Inflammatory macrophage treated with lipopolysaccharide for 4 hours (primary cell): ENCODE data around the gene GBF1.
"Not testable (repeated sequence)": the region's sequence is repeated elsewhere in the genome, so short reads cannot be mapped to it uniquely, and the experiment has no call there.

ENCODE experiments used
- DNase-seq: peaks from one replicate; pipeline ENCODE4 v3.0.0-alpha.2; 2020

The GBF1 gene

DNA sequence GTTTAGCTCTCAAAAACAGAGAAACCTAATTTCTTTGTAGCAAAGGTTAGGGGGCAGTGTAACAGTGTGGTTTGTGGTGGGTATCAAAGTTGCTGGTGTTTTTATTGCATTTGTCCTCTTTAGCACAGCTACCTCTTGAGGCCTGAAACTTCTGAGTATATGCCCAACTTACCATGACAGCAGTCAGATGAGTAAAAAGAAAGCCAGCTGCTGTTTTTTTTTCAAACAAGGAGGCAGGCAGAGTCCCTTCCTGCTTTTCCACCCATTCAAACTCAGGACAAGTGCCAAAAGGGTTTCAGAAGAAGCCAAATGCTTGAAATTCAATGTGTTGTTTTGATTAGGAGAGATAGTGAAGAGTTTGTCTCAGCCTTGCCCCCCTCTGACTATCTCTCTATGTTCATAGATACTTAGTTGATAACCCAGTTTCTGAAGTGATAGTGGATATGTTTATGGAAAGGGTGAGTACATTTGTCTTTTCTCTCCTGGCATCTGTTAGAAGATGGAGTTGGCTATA is 23.1 kb downstream of the GBF1 start:
- DNase-seq, result no peak

DNA sequence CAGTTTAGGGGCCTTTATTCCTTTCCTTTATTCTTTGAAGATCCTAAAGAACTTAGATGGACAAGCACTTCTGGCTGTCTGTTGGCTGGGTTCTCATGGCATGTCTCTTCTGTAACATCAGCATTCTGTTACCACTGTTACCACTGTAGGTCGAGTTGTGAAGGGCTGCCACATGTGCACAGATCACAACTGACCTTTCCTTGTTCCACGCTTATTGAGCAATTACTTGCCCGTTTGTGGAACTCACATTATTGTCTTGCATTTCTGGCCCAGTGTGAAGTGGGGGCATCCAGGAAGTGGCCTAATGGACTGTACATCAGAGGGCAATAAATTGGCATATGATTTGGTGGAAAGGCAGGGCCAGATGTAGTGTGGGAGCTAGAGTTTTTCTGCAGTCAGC is 23.7 kb downstream of the GBF1 start:
- DNase-seq, result peak; percentile 34

DNA sequence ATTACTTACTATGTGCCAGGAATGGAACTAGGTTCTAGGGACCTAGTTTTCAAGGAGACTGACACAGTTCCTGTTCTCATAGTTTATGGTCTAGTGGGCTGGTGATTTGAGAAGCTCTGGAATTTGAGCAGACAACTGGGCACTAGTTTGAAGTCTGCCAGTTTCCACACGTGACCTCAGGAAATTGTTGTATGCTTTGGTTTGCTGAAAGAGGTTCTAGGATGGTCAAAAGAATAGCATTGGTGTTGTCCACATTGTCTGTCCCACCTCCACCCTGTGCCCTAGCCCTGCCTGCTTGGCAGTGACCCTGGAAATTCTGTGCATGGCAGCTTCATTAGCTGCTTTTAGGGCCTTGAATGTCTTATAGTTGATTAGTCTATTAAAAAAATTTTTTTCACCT is 28.7 kb downstream of the GBF1 start:
- DNase-seq, result no peak

DNA sequence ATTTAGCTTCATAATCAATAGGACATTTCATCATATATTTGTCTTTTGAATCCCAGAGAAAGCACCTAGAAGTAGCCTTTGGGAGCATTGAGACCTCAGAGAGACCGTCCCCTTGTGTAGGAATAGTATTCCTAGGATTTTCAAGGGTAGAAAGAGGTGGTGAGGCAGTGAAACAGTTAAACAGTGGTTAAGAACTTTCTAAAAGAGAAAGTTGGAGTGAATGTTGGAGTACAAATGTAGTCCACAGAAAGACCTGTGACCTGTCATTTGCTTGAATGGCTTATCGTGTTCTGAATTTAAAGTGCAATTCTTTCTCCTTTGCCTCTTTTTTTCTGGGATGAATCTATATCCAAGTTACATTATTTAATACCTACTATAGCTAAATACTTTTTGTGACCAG is 30.0 kb downstream of the GBF1 start:
- no peak for DNase-seq

DNA sequence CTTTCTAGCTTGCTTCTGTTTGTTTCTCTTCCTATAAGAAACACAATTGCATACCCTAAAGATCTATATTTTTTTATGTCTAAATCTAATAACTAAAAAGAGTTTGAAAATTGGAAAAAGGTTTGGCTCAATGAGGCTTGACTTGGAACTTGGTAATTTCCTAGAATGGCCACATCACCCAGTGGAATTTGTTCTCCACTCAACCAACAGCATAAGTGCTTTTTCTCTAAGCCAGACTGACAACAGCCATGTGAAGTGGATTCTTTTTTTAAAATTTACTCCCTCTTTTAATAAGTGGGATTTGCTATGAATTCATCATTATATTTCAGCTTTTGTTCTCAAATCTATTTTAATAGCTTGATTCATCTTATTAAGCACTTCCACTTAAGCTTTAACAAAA is 33.8 kb downstream of the GBF1 start:
- DNase-seq, result no peak

DNA sequence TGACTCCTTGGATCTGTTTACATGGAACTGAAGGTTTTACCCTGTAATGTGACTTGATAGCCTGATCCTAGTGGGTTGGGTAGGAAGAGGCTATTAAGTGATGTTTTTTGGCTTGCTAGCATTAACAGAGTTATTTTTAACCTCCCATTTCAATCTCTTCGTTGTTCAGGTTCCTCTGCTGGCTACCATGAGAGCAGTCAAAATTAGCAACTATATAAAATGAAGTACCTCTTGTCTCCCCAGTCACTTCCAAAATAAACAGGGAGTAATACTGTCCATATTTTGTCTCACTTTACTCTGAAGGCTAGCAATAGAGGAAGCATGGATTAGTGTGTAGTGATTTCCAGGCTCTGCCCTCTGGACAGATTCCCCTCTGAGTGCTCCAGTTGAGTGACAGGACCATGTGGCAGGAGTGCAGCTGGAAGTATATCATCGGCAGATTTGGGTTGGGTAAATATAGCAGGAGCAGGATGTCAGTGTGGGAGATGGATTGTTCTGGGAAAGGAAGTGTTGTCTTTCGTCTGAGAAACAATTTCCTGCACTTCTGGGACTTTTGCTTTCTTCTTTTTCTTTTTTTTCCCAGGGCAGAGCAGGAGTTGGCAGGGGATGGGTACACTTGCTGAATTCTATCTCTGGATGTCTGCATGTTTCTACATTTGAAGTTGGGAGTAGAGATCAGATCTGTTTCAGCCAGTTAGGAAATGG is 35.2 kb downstream of the GBF1 start:
- DNase-seq, result peak; percentile 12

DNA sequence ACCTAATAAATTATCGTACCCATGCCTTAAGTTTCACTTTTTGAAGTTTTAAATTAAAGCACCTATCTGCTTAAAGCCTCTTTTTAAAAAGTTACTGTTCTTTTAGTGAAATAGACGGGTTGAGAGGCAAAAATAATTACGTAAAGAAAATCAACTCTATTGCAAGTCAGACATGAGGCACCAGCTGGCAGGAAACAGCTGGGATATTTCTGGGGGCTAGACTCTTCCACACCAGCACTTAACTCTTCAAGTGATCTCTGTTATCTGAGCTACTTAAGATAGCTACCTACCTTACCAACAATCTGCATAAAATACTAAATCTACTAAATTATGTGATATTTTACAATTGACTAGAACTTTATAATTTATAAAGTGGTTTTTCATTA is 35.8 kb downstream of the GBF1 start:
- DNase-seq, result no peak

DNA sequence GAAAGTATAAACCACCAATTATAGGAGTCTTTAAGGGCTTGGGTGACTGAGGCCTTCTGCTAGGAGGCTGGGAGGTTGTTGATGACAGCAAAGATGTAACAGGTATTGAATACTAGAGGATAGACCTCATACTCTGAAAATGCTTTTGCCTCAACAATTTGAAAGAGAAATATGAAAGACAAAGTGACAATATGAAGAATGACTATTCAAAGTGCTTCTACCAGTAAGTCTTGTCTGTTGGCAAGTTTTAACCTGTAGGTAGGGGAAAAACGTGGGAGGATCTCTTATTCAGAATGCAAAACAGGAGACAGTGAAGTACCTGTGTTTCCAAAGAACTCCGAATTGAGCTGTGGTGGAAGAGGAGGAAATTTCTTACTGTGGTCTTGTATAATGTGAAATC is 38.2 kb downstream of the GBF1 start:
- no peak for DNase-seq

DNA sequence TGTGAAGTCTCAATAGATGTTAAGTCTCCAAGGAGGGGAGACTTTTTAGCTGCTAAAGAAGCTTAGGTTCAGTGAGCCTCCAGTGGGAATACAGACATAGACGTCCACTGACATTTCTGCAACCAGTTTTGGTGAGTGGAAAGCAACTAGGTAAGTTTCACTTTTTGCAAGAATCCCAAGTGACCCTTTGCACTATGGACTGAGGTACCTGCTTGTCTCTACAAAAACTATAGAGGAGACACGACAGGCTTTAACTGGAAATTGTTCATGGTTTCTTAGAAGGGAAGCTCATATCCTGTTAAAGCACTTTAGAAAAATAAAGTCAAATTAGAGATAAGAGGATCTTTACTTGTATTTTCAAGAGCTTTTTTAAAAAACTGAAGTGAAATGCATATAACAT is 38.6 kb downstream of the GBF1 start:
- no peak for DNase-seq

DNA sequence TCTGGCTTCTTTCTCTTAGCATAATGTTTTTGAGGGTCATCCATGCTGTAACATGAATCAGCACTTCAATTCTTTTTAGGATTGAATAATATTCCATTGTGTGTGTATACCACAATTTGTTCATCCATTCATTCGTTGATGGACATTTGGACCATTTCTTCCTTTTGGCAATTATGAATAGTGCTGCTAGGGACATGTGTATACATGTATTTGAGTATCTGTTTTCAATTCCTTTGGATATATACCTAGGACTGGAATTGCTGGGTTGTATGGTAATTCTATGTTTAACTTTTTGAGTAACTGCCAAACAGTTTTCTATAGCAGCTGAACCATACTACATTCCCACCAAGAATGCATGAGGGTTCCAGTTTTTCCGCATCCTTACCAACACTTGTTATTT is 39.2 kb downstream of the GBF1 start:
- no peak for DNase-seq

DNA sequence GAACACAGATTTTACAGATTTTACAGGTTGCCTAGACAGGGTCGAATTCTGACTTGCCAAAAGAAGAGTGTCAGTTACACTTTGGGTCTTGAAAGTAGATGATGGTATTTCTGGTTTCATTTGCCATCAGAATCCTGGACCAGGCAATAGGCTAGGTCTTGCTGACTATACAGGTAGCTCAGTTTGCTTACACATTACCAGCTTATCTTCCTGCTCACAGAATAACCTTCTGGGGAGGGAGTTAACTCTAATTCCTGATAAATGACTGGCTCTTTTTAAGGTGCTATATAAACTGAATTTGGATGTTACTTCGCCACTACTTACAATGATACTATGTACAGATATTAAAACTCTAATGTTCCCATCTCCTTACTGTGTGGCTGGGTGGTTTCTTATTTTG is 39.8 kb downstream of the GBF1 start:
- no peak for DNase-seq

DNA sequence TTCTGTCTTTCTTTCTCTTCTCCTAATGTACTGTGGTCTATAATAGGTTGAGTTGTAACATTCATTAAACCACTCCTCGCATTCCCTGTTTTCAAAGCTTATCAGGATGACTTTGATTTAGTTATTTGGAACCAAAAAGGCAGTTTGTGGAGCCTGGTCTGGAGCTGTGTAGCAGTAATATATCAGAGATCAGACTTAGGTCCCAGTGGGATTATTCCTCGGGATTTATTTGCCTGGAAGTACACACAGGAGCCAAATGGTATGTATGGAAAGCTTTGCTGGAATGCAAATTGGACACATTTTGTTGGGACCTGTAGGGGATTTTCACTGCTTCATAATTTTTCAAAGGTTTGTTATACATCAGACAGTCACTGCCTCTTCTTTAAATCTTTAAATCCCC is 40.9 kb downstream of the GBF1 start:
- DNase-seq, result no peak

DNA sequence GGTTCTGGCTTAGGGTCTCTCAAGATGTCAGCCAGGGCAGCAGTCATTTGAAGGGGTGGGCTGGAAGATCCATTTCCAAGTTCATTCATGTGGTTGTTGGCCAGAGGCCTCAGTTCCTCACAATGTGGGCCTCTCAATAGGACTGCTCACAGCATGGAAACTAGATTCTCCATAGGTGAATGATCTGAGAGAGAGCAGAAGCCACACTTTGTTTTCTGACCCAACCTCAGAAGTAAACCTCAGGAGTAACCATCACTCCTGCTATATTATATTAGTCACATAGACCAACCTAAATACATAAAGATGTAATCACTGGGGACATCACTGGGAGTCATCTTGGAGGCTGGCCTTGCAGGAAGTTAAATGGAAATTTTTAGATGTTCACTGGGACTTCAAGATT is 42.2 kb downstream of the GBF1 start:
- no peak for DNase-seq

DNA sequence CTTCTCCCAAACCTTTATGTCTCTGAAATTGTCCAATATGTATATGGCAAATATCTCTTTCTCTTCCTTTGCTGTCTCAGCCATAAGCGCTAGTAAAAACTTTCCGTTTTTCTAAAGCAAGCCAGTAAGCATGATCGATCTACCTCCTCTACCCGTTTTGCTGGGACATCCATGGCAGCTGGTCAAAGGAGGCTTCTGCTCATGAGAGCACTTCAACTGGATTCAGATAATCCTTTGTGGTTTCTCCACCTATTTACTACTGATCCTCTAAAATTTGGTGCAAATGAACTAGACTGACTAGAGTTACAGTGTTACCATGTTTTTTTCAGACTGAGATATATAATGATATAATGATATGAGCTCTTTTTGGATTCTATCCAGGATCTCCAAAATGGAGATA is 42.7 kb downstream of the GBF1 start:
- DNase-seq, result no peak

DNA sequence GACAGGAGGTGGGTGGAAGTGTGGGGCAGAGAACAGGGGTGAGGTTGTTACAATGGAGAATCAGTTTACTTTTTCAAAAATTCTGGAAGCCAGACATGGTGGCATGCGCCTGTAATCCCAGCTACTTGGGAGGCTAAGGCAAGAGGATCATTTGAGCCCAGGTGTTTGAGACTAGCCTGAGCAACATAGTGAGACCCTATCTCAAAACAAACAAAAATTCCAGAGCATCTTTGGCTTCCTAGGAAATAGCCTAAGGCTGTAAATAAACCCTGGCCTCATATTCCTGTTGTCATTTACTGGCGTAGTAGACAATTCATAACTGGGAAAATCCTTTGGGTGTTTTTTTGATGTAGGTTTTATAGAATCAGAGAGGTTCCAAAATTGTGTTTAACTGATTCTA is 44.0 kb downstream of the GBF1 start:
- no peak for DNase-seq

DNA sequence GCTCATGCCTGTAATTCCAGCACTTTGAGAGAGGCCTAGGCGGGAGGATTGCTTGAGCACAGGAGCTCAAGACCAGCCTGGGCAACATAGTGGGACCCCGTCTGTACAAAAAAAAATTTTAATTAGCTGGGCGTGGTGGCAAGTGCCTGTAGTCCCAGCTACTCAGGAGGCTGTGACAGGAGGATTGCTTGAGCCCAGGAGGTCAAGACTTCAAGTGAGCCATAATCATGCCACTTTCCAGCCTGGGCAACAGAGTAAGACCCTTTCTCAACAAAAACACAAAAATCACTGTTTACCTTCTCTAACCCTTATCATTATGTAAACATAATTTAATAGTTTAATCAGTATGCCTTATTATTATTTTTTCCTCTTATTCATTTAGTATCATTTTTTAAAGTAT is 44.5 kb downstream of the GBF1 start:
- no peak for DNase-seq

DNA sequence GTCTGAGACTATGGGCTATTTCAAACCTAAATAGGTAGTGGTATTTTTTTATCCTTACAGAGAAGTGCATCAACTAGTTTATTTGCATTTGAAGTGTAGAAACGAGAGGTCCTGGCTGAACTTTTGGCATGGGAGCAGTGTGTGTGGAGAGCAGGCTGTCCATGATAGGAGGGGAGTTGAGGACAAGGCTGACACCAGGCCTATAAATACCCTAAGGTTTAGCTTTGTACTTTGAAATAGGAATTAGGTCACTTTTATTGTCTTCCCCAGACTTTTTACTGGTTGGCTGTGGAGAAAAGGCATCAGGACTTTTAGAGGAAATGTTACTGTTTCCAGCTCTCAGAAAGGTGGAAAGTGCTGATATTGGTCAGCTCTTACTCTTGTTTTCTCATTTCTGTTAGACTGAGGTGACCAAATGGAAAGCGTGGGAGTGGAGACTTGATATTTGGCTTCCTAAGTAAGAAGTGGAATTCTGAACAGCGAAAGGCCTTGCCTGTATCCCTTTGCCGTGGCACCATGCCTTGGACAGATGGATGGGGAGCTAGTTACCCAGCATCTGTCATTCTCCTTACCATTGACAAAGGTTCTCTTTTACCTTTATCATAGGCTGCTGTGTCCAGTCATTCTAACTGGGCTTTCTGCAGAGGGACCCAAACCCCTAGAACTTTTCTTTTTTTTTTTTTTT is 46.0 kb downstream of the GBF1 start:
- DNase-seq, result no peak

DNA sequence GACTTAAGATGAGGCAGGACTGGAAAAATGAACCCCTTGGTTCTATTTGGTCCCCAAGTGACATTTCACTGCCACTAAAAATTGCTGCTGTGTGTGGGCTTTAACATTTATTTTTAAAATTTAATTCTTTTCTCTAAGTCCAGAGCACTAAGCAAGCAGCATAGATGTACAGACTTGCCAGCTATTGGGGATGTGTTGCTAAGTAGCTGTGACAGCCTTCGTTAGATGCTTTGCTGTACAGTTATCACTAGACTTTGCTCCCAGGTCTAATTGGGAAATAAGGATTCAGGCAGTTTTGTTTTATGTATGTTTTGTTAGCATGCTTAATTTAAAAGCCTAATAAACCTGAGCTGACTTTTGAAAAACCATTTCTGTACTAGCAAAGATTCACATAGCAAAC is 51.8 kb downstream of the GBF1 start:
- no peak for DNase-seq

DNA sequence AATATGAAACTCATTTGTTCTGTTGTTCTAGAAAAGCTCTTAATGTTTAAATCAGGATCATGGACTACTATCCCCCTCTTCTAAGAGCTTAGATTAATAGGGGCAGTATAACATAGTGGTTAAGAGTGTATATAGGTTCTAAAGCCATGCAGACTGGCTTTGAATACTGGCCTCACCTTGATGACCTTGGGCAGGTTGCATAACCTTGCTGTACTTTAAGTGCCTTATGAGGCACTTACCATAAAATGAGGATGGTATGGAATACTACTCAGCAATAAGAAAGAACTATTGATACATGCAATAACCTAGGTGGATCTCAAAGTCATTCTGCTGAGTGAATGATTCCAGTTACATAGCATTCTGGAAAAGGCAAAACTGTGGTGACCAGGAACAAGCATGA is 53.6 kb downstream of the GBF1 start:
- DNase-seq, result no peak

DNA sequence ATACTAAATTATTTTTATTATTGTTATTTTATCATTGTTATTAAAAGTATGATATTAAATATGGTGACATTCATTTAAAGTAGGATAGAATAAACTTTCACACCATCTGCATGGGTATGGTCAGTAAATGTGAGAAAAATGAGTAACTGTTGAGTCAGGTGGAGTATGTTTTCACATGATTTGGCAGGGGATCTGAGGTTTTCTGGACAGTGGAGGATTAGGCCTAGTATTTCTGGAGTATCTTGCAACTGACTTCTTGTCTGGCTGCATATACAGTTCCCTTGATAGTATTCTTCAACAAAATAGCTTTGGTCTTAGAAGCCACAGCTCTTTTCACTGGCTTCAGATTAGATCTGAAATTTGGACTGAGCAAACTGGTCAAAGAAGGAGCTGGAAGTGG is 54.5 kb downstream of the GBF1 start:
- DNase-seq, result no peak

DNA sequence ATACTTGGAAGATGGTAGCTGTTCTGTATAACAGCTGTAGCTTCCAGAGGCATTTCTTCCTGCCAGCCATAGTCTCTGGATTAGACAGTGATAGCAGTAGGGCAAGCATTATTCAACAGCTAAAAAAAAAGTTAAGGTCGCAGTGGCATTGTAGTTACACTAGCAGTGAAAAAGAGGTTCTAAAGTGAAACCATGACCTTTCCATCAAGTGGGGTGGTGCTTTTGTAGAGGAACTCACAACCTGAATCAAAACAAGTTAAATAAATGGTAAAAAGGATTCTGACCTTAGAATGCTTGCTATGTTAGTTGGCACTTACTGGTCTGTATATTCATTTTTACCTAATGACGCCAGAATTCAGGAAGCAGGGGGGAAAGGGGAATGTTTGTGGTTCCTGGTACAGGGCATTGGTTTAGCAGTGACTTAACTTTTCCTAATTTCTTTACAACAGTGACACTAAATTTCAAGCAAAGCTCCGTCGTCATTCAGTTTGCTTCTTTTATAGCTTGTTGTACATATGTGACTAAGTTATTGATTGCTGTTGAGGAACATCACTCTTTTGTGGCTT is 55.0 kb downstream of the GBF1 start:
- no peak for DNase-seq

DNA sequence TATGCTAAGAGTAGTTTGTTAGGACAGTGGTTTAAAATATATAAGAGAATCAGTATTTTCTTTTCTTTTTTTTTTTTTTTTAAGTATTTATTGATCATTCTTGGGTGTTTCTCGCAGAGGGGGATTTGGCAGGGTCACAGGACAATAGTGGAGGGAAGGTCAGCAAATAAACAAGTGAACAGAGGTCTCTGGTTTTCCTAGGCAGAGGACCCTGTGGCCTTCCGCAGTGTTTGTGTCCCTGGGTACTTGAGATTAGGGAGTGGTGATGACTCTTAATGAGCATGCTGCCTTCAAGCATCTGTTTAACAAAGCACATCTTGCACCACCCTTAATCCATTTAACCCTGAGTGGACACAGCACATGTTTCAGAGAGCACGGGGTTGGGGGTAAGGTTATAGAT is 55.6 kb downstream of the GBF1 start:
- DNase-seq, result not testable (repeated sequence)

DNA sequence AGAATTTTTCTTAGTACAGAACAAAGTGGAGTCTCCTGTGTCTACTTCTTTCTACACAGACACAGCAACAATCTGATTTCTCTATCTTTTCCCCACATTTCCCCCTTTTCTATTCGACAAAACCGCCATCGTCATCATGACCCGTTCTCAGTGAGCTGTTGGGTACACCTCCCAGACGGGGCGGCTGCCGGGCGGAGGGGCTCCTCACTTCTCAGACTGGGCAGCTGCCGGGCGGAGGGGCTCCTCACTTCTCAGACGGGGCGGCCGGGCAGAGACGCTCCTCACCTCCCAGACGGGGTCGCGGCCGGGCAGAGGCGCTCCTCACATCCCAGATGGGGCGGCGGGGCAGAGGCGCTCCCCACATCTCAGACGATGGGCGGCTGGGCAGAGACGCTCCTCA is 56.0 kb downstream of the GBF1 start:
- DNase-seq, result not testable (repeated sequence)

DNA sequence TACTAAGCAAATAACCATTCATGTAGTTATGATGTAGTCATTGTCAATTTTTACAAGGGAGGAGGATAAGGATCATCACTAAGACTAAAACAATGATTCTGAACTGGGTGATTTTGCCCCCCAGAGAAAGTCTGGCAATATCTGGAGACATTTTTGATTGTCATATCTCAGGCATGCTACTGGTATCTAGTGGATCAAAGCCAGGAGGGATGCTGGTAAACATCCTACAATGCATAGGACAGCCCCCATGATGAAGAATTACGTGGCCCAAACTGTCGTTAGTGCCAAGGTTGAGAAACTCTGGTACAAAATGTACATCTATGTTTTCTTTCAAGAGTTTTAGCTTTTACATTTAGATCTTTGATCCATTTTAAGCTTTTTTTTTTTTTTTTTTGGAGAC is 57.3 kb downstream of the GBF1 start:
- no peak for DNase-seq

DNA sequence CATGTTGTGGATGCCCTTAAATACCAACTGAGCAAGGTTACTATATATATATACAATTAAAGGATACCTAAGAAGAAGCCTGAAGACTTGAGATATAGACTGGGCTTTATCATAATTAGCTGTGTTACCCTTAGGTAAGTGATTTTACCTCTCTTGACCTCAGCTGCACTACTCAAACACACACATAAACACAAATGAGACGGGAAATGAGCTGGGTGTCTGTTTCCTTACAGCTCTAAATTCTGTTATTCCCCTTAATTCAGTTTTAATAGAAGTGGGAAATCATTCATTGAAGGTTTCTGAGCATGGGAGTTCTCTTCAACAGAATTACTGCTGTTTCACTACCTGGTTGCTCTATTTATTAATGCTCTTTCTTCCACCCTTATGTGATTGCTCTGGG is 60.7 kb downstream of the GBF1 start:
- DNase-seq, result no peak
